Stimulated activated CD8-positive, alpha-beta memory T cell treated with anti-CD3 and anti-CD28 coated beads, Interleukin-4, amount 100 ng/mL, for 48 hours (primary cell): ENCODE data around the gene PGRMC1.
"Not testable (repeated sequence)": the region's sequence is repeated elsewhere in the genome, so short reads cannot be mapped to it uniquely, and the experiment has no call there.

Experiments
- DNase-seq: peaks from one replicate; pipeline ENCODE4 v3.0.0-alpha.2; 2020

PGRMC1 gene

DNA sequence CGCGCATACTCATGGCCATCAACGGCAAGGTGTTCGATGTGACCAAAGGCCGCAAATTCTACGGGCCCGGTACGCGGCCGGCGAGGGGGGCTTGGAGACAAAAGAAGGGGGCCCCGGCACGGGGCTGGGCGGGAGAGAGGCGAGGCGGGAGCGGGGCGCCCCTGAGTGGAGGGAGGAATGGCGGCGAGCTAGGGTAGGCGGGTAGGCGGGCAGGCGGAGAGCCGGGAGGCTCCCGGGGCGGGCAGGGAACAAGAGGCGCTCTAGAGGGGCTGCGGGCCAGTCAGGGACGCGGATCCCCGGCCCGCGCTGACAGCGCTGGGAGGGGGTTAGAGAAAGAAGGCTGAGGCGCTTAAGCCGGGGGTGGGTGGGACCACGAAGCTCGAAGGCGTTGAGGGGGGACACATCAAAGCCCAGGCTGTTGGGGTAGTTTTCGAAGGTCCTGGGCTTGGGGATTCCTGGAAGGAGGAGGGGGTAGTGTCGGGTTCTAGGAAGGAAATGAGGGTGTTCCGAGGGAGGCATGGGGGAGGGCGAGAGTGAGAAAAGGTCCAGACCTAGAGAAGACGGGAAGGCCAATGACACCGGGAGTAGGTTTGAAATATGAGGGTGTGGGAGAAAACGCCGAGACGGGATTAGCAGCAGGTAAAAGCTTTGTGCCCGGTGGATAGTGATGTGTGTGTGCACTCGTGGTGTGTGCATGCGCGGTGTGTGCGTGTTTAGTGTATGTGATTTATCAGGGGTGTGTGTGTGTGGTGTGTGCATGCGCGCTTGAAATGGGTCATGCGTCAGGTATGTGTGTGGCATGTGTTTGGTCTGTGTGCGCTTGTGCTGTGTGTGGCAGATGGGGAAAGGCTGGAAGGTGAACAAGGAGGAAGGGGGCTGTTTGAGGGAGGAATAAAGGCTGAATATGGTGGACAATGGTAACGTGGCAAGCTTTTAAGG, 807 bp downstream of the PGRMC1 start:
- peak; percentile 46 for DNase-seq

DNA sequence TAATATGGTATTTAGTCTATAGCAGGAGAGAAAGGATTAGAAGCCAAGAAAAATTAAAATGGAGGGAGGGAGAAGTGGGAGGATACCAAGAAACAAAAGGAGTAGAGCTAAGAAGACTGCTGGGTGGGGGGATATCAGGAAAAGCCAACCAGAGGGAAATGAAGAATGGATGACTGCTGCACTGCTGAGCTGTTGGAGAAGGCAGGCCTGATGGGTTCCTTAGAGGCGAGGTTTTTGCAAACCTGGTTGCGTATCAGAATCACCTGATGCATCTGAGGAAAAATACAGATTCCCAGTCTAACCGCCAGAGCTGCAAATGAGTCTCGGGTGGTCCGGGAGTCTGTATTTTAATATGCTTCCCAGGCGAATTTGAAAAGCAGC, 1.5 kb downstream of the PGRMC1 start:
- no peak for DNase-seq

DNA sequence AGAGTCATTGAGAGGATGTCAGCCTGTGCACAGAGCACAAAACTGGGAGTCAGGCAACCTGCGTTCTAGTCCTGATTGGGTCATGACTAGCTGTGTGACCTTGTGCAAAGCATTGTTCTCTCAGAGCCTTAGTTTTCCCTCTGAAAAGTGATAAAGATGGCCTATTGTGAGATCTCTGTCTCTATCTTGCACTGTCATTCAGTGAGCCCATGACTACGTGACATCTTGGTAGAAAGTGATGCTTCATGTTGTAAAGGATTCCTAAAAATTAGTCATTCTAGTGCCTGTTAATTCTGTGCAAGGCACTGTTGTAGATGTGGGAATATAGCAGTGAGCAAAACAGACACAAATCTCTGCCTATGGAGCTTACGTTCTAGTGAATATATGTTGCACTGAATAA, 2.5 kb downstream of the PGRMC1 start:
- no peak for DNase-seq

DNA sequence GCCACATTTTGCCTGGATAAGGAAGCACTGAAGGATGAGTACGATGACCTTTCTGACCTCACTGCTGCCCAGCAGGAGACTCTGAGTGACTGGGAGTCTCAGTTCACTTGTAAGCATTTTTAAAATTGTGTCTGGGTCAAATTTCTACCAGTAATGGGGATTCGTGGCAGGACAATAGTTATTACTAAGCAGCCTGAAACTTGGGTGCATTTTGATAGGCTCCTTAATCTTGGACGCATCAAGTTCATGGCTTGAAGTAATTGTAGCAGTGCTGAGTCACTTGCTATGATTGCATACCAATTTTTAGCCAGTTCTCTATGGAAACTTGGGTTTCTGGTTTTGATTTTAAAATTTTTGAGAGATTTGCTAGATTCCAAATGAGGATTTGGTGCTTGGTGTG, 4.3 kb downstream of the PGRMC1 start:
- DNase-seq = no peak

DNA sequence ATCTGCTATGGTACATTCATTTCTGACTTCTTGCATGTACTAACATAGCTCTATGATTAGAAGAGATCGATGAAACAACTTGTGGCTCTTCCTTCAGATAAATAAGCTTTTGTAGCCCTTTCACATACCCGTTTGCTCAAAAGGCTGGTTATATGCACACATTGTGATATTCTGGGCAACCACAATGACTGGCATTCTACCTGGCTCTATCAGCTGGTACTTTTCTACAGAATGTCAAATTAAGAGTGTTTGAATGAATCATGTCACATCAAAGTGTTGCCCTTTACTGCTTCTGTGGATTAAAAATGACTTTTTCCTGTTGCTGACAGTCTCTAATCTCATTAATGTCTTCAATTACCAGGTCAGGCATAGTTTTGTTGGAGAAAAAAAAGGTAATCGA, 11.6 kb downstream of the PGRMC1 start:
- DNase-seq = no peak

DNA sequence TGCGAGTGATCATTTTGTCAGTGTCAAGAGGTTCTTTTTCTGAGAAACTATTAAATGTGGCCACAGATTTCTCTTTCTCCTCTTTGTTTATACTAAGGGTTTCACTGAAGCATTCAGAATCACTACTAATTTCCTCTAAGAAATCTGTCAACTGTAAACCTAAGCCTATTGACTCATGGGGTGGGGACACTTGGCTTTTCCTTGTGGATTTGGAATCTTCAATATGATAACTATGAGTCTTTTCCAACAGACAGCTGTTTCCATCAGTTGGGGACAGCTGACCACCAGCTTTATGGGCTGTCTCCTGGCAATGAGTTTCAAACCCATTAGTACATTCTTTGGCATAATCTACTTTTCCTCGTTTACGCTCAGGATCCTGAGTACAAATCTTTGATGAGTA, 13.8 kb downstream of the PGRMC1 start:
- DNase-seq = no peak

DNA sequence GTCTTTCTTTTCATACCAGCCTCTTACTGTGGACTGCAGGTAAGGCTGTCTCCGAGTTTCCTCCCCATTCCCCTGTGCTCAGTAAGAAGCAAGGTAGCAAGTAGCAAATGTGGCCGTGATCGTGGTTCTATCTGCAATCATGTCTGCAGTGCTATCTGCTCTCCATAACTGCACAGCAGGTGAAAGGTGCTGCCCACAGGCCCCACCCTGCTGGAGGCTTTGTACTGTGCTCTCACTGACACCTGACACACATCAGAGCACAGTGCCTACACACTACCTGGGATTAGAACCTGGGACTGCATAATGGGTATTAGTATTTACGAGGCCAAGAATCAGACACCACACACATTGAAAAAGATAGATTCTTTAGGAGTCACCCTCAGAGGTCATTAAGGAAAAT, 15.3 kb downstream of the PGRMC1 start:
- DNase-seq = no peak

DNA sequence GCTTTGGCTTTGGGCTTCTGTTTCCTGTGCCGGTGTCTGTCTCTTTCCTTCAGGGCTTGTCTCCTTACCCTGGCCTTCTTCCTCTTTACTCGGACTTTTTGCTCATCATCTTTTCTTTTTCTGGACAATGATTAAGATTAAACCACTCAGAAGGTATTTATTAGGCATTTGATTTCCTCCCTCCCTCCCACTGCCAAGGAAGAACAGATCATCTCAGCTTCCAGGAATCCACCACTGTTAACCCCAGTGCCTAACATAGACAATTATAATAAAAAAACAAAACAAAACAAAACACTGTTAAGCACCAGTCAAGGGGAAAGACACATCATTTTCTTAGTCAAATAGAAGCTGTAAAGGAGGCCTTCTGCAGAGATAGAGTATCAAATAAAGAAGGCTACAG, 16.6 kb downstream of the PGRMC1 start:
- DNase-seq = no peak

DNA sequence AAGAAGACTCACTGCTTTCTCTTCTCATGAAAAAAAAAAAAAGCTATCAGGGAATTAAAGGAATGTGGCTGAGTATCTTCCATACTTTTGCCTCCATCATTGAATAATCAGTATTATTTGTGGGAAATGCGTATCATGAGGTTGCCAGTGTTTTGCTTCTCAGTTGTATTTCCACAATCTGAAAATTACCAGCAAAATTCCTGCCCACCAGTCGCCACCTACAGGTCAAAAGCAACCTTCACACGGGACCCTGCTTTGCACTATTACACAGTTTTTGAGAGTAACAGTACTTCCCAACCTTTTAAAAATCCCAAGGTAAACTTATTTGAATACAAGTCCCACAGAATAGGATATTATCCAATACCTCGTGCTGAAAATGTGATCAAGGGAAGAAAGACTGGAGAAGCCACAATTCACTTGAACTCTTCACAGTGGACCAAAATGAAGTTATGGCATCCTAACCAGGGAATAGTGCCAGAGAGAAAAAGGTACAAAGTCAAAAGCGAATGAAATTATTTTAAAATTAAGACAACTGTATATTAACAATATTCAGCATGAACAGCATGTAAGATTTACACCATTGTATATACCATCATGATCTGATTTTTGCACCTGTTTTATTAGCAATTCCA, 30.4 kb downstream of the PGRMC1 start:
- DNase-seq = peak; percentile 26

DNA sequence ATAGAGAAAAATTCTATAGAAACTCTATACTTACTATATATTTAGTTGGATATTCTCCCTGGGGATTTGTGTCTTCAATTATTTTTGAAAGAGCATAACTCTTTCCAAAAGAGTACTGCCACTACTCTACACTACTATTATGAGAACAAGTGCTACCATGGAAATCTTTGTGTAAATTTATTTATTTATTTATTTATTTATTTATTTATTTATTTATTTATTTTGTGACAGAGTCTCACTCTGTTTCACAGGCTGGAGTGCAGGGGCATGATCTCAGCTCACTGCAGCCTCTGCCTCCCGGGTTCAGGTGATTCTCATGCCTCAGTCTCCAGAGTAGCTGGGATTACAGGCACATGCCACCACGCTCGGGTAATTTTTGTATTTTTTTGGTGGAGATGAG, 31.0 kb downstream of the PGRMC1 start:
- DNase-seq = not testable (repeated sequence)

DNA sequence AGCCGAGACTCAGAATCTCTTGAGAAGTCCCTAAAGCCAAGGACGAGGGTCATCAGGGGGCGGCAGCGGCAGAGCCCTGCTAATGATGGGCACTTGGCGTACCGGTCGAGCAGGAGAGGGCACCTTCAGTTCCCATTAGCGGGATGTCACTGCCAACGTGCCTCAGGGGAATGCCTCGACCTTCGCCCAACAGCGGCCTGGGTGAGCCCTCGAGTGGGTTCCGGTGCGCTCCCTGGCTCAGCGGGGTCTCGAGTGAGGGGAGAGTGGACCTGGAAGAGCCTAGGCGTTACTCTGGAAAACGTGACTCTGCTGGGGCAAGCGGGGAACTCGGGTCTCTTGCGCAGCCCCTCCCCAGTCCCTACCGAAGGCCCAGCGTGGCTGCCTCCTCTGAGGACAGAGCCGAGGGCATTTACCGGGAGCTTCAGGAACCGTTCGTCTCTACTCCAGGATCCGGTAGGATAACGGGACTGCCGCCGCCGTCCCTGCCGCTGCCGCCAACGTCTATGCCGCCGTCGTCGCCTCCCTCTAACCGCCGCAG, 36.9 kb downstream of the PGRMC1 start:
- DNase-seq = no peak

DNA sequence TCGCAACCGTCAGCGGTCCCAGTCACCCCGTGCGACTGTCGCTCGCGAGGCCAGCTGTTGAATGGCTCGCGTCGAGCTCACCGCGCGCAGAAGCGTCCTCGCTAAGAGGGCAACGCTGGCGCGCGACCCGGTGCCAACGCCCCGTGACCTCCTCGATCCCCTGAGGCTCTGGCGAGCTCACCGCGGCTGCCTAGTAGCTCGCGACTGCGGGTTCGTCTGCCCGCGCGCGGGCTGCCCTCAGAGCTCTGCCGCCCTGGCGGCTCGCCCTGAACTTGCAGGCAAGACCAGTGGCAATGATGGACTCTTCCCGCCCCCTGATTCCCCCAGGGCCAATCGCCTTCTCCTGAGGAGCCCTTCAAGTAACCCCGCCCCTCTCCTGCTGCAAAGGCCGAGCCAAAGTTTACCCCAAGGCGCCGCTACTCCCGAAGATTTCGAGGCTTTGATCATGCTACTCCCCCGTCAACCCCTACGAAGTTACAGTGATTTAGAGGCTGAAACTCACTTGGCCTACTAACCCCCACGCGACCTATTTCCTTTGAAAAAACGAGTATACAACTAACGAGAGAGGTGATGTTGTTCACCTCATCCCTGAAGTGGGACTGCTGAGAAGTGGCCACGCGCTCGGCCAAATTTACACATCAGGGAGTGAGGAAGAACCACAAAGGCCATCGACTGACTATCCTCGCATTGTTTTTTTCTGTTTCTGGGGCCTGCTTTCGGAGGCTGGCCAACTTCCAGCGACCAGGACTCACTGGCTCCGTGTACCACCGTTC, 37.5 kb downstream of the PGRMC1 start:
- peak; percentile 59 for DNase-seq

DNA sequence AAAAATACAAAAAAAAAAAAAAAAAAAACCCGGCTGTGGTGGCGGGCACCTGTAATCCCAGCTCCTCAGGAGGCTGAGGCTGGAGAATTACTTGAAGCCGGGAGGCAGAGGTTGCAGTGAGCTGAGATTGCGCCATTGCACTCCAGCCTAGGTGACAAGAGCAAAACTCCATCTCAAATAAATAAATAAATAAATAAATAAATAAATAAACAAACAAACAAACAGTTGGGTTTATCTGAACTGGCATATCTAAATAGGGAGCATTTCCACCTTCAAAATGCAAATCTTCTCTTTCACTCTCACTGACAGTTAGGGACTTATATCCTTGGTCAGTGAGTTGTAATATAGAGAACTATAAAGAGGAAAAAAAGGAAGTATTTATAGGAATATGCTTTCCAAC, 46.3 kb downstream of the PGRMC1 start:
- not testable (repeated sequence) for DNase-seq

DNA sequence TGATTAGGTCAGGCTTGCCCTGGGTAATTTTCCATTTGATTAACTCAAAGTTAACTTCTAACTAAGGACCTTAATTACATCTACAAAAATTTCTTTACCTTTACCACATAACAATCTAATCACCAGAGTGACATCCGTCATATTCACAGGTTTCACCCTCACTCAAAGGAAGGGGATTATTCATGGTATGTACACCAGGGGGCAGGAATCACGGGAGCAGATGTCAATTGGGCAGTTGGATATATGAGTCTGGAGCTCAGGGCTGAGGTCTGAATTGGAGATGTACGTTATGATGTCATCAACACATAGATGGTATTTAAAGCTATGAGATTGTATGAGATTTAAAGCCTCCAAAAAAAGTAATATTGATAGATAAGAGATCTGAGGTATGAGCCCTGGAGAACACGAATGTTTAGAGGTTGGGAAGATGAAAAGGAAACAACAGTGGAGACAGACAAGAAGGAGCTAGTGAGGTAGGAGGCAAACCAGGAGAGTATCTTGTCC, 52.9 kb downstream of the PGRMC1 start:
- DNase-seq = no peak

DNA sequence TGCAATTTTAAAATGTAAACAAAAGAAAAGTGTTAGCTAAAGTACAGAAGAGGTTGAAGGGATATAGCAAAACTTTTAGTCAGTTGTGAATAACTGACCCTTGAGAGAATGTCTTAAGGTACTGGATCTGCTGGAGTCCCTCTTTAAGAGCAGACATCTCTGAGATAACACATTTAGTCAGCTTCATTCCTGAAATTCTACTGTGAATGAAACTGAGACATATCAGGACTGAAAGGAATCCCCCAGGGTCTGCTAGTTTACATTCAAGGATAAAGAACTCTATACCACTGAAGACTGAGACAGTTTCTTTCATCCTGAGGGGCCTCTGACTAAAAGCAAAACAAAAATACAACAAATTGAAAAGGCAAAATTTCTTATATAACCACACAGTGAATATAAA, 54.4 kb downstream of the PGRMC1 start:
- no peak for DNase-seq

DNA sequence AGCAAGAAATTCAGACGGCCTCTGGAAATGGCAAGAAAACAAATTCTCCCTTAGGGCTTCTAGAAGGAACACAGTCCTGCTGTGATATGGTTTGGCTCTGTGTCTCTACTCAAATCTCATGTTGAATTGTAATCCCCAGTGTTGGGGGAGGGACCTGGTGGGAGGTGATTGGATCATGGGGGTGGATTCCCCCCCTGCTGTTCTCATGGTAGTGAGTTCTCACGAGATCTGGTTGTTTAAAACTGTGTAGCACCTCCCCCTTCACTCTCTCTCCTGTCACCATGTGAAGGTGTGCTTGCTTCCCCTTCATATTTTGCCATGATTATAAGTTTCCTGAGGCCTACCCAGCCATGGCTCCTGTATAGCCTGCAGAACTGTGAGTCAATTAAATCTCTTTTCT, 55.2 kb downstream of the PGRMC1 start:
- not testable (repeated sequence) for DNase-seq

DNA sequence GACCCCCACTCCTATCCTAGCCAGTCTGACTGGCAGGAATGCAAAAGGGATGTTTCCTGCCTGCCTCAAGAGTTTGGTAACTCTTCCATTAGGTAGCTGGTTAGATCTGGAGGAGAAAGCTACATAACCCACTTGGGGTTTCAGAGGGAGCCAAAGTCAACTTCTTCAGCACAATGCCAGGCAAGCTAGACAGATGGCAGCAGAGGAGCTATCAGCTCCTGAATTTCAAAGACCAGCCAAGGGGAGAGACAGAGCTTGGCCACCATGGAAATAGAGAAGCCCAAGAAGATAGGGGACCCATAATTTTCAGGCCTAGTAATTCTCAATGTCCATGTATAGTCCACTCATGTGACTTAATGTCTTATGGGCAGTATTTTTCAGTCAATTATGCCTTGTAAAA, 56.4 kb downstream of the PGRMC1 start:
- no peak for DNase-seq
